ENCODE data around the gene ERH.

The ERH gene

GRCh38 chr14:69354383-69355153, 43.5 kb downstream of the ERH start:
- Mint-ChIP-seq H3K36me3 (no peaks in the 10 kb centered on the region), H3K4me3 (peak overlapping the region; percentile 44)
- peak; percentile 32 to 74 for DNase-seq (ENCODE audit: low spot score in 2 of 2)

DNA sequence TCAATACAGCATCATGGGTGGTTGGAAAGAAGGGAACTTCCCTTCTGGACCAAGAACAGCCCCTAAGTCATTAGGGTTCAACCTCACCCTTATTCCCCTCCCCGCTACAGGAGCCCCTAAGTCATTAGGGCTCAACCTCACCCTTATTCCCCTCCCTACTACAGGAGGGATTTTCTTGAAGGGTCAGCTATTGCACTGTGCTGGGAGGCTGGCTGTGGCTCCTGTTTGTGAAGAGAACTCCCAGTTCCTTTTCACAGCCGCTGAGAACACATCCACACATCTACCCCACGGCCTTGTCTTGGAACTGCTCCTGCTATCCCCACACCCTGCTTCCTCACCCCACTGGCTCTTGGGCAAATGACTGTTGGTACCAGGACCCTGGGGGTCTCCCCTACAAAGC, 44.9 kb downstream of the ERH start:
- Mint-ChIP-seq H3K4me1 (peaks cover 26% of the 10 kb centered on the region), H3K4me3 (no peak overlapping the region), H3K9me3 (no peaks in the 10 kb centered on the region), H3K36me3 (no peaks in the 10 kb centered on the region), H3K27ac (no peak overlapping the region)
- DNase-seq (ENCODE audit: low spot score in 2 of 2) (no peak), ATAC-seq (no peak)

More at GRCh38 chr14:69354383-69355153, 43.5 kb downstream of the ERH start:
- peak overlapping the region; percentile 94 for H3K27ac Mint-ChIP-seq
- peaks cover 37% of the 10 kb centered on the region for H3K4me1 Mint-ChIP-seq
- ATAC-seq: peak; percentile 84
- no peaks in the 10 kb centered on the region for H3K9me3 Mint-ChIP-seq

DNA sequence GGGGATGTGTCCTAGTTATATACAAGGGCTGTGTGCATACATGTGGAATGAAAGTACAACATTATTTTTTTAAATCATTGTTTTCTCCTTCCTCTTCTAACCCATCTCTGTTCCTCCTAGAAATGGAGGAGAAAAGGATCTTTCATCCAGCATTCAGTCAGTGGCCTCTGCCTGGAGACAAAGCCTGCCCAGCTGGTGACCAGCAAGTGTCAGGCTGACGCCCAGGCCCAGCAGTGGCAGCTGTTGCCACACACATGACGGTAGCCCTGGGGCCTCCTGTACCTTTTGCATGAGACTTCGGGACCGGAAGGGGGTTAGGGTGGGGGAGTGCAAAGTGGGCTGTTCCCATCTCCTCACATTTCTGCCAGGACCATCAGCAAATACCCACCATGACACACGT, 46.2 kb downstream of the ERH start:
- Mint-ChIP-seq H3K36me3 (no peaks in the 10 kb centered on the region), H3K4me3 (no peak overlapping the region), H3K9me3 (no peaks in the 10 kb centered on the region), H3K27ac (no peak overlapping the region), H3K4me1 (peaks cover 20% of the 10 kb centered on the region)
- no peak for DNase-seq (ENCODE audit: low spot score in 2 of 2)
- no peak for ATAC-seq

GRCh38 chr14:69351385-69351784, 46.7 kb downstream of the ERH start:
- H3K4me1 Mint-ChIP-seq: peaks cover 20% of the 10 kb centered on the region
- DNase-seq (ENCODE audit: low spot score in 2 of 2) (no peak), ATAC-seq (no peak)
- no peak overlapping the region for H3K4me3 Mint-ChIP-seq
- no peaks in the 10 kb centered on the region for H3K36me3 Mint-ChIP-seq
- no peak overlapping the region for H3K27ac Mint-ChIP-seq
- no peaks in the 10 kb centered on the region for H3K9me3 Mint-ChIP-seq

- peaks cover 20% of the 10 kb centered on the region for H3K4me1 Mint-ChIP-seq
- H3K36me3 Mint-ChIP-seq: no peaks in the 10 kb centered on the region
- no peaks in the 10 kb centered on the region for H3K9me3 Mint-ChIP-seq
- H3K4me3 Mint-ChIP-seq: no peak overlapping the region
- no peak overlapping the region for H3K27ac Mint-ChIP-seq
- ATAC-seq (no peak), DNase-seq (ENCODE audit: low spot score in 2 of 2) (no peak)
Observed at GRCh38 chr14:69350892-69351291, 47.2 kb downstream of the ERH start.

DNA sequence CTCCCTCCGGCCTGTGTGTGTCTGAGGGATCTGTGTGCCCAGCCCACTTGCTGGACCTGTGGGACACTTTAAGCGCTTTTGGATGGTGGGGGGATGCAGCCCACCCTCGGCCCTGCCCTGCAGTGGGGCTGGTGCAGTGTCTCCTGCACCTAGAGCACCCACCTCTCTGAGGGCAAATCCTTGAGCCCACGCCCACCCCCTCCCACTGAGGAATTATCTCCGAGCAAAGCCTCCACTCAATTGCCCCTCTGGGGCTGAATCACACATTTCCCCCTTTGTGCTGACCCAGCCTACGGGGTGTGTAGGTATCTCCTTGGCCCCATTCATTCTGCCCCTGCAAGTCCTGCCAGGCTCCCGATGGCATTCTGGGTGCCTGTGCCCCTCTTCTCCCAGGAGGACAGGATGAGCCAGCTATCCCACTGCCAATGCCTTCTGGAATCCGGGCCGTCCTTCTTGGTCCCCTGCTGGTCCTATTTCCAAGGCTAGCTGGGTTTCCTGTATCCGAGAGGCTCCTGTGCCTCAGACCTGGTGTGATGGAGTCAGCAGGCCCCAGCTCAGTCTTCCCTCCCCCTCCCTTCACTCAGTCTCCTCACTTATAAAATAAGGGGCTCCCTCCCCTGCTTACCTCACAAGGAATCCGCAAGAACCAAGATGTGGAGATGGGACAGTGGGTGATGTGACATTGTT, 48.9 kb downstream of the ERH start:
- Mint-ChIP-seq H3K27ac (no peak overlapping the region), H3K36me3 (no peaks in the 10 kb centered on the region), H3K4me3 (no peak overlapping the region), H3K4me1 (peaks cover 7% of the 10 kb centered on the region), H3K9me3 (no peaks in the 10 kb centered on the region)
- ATAC-seq: no peak
- DNase-seq (ENCODE audit: low spot score in 2 of 2): no peak

DNA sequence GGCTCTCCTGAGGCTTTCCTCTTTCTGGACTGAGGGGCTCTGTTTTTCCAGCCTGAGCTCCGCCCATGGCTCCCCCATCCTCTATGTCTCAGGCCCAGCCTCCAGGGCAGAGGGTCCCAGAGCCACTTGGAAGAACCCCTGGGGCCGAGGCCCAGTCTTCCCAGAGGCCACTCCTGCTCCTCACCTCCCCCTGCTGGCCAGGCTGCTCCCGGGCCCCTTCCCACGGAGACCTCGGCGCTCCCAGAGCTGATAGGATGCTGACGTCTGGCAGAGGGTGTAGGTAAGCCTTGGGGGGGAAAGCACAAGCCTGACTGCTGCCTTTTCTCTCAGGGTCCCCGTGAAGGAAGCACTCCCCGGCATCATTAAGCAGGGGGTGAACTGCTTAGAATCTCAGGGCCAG, 51.4 kb downstream of the ERH start:
- DNase-seq (ENCODE audit: low spot score in 2 of 2) (no peak), ATAC-seq (peak; percentile 27)
- no peaks in the 10 kb centered on the region for H3K36me3 Mint-ChIP-seq
- H3K4me3 Mint-ChIP-seq: no peak overlapping the region
- H3K4me1 Mint-ChIP-seq: no peaks in the 10 kb centered on the region
- no peaks in the 10 kb centered on the region for H3K9me3 Mint-ChIP-seq
- no peak overlapping the region for H3K27ac Mint-ChIP-seq

- H3K36me3 Mint-ChIP-seq: no peaks in the 10 kb centered on the region
- H3K4me3 Mint-ChIP-seq: no peak overlapping the region
- DNase-seq (ENCODE audit: low spot score in 2 of 2): no peak
- no peak for ATAC-seq
- H3K9me3 Mint-ChIP-seq: no peaks in the 10 kb centered on the region
- H3K4me1 Mint-ChIP-seq: no peaks in the 10 kb centered on the region
- no peak overlapping the region for H3K27ac Mint-ChIP-seq
Observed at GRCh38 chr14:69345402-69345801, 52.7 kb downstream of the ERH start.

DNA sequence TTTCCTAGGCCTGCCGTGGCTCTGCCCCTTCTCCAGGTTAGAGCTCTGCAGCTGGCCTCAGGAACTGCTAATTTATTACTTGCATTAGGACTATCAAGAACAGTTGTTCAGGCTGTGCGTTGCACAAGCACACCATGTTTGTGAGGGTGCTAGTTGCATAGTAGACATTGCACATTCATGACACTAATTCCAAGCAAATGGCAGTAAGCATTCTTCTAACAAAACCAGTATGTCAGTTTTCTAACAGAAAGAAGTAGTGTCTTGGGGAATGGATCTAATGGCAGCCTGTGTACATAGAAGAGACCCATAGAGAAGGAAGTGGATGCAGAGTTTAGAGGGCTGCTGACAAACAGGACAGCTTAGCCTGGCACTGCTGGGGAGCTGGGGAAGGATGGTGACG, 53.9 kb downstream of the ERH start:
- Mint-ChIP-seq H3K4me1 (no peaks in the 10 kb centered on the region), H3K27ac (no peak overlapping the region), H3K9me3 (no peaks in the 10 kb centered on the region), H3K36me3 (no peaks in the 10 kb centered on the region), H3K4me3 (no peak overlapping the region)
- DNase-seq (ENCODE audit: low spot score in 2 of 2) (no peak), ATAC-seq (no peak)

DNA sequence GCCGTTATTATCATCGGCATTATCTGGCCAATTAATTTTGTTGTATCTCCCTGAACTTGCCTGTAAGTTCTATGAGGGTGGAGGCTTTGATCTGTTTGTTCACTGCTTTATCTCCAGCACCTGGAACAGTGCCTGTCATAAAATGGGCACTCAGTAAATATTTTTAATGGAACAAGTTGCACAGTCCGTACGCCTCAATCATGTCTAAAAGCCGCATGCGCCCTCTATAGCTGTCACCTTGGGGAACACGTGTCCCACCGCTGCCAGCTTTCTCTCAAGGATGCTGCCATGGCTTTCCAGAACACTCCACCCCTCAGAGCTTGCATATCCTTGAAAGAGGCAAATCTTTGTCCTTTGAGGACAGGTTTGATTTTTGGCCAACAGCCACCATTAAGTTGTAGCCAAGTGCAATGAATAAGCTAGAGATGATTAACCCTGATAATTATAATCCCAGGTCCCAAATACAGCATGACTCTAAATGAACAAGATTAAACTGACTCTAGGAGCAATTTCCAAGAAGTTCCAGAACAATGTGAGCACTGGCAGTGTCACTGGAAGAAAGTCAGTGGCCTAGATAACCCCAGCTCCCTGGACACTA, 55.1 kb downstream of the ERH start:
- Mint-ChIP-seq H3K27ac (no peak overlapping the region), H3K9me3 (no peaks in the 10 kb centered on the region), H3K4me1 (no peaks in the 10 kb centered on the region), H3K4me3 (no peak overlapping the region), H3K36me3 (no peaks in the 10 kb centered on the region)
- ATAC-seq (no peak), DNase-seq (ENCODE audit: low spot score in 2 of 2) (no peak)

DNA sequence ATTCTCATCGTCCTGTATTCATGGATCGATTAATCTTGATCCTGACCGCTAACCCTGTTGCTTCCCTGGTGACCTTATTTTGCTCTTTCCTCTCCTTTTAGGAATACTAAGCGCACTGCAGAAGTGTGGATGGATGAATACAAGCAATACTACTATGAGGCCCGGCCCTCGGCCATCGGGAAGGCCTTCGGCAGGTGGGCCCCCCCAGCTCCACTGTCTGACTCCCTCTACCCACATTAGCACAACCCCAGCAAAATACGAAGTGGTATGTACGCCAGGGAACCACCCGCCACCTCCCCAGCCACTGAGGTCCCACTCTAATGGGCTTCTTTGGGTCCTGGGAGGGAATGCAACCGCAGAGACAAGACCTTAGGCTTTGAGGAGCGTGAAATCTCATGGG, 58.7 kb downstream of the ERH start:
- Mint-ChIP-seq H3K4me3 (no peak overlapping the region), H3K4me1 (no peaks in the 10 kb centered on the region), H3K27ac (no peak overlapping the region), H3K9me3 (no peaks in the 10 kb centered on the region), H3K36me3 (no peaks in the 10 kb centered on the region)
- no peak for ATAC-seq
- no peak for DNase-seq (ENCODE audit: low spot score in 2 of 2)

DNA sequence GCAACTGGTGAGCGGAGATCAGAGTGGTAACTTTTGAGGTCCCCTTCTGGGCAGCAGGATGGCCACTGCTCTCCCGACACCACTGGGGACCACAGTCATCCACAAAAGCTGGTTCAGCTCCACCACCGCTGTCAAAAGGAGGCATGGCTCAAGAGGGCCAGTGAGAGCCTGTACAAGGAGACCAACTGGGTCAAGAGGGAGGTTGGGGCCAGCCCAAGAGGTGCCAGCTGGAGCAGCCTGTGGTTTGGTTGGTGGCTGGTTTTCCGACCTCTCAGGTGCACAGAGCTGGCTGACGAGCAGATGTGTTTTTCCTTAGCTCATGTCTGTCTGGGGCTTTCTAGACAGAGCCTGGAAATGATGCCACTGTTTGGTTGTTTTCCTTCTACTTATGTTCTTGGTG, 60.1 kb downstream of the ERH start:
- Mint-ChIP-seq H3K27ac (no peak overlapping the region), H3K9me3 (no peaks in the 10 kb centered on the region), H3K4me3 (no peak overlapping the region), H3K4me1 (peaks cover 5% of the 10 kb centered on the region), H3K36me3 (no peaks in the 10 kb centered on the region)
- ATAC-seq: no peak
- DNase-seq (ENCODE audit: low spot score in 2 of 2): no peak

DNA sequence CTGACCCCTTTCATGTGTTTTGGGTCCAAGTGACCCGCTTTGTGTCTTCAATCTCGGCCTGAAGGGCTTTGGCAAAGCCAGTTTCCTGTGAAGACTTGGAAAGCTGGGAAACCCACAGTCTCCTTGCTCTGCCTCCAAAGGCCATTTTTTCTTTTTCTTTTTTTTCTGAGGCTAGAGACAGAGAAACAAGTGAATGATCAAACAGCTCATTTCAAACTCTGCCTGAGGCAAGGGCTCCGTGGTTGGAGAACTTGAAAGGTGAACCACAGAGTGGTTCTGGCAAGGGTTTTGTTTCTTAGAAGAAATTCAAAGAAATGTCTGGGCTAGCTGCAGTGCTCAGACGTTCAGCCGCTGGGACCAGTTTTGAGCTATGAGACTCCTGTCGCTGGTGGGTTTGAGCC, 62.7 kb downstream of the ERH start:
- ATAC-seq (no peak), DNase-seq (ENCODE audit: low spot score in 2 of 2) (no peak)
- H3K9me3 Mint-ChIP-seq: no peaks in the 10 kb centered on the region
- H3K4me1 Mint-ChIP-seq: peaks cover 5% of the 10 kb centered on the region
- no peak overlapping the region for H3K27ac Mint-ChIP-seq
- no peaks in the 10 kb centered on the region for H3K36me3 Mint-ChIP-seq
- no peak overlapping the region for H3K4me3 Mint-ChIP-seq

GRCh38 chr14:69334576-69334975, 63.5 kb downstream of the ERH start:
- Mint-ChIP-seq H3K9me3 (no peaks in the 10 kb centered on the region), H3K36me3 (no peaks in the 10 kb centered on the region), H3K4me1 (peaks cover 5% of the 10 kb centered on the region), H3K27ac (no peak overlapping the region), H3K4me3 (no peak overlapping the region)
- ATAC-seq (no peak), DNase-seq (ENCODE audit: low spot score in 2 of 2) (no peak)

GRCh38 chr14:69333791-69334337, 64.2 kb downstream of the ERH start:
- no peaks in the 10 kb centered on the region for H3K9me3 Mint-ChIP-seq
- peaks cover 5% of the 10 kb centered on the region for H3K4me1 Mint-ChIP-seq
- ATAC-seq (peak; percentile 41), DNase-seq (ENCODE audit: low spot score in 2 of 2) (no peak)
- H3K27ac Mint-ChIP-seq: no peak overlapping the region
- no peaks in the 10 kb centered on the region for H3K36me3 Mint-ChIP-seq
- H3K4me3 Mint-ChIP-seq: no peak overlapping the region

Measured in stimulated activated effector memory CD8-positive, alpha-beta T cell treated with anti-CD3 and anti-CD28 coated beads, Interleukin-12 subunit alpha, Interleukin-12 subunit beta, amount 100 ng/mL, for 72 hours (primary cell).